HG03432 (cell line): ENCODE measurements around the gene HBEGF.

Source experiments
- ATAC-seq: cut with Tn5 transposase; IDR thresholded peaks from one replicate; pipeline ENCODE4 v1.9.1; 2021; ENCODE audit warnings: mild to moderate bottlenecking, moderate library complexity; ENCODE audit not compliant: unreplicated experiment

HBEGF gene

GRCh38 chr5:140346348-140347221, at the start of gene HBEGF:
TSS of gene HBEGF (minus strand) at chr5:140346603. CDS start at chr5:140346328, 275 bp downstream.
- peak; percentile 78 for ATAC-seq

DNA sequence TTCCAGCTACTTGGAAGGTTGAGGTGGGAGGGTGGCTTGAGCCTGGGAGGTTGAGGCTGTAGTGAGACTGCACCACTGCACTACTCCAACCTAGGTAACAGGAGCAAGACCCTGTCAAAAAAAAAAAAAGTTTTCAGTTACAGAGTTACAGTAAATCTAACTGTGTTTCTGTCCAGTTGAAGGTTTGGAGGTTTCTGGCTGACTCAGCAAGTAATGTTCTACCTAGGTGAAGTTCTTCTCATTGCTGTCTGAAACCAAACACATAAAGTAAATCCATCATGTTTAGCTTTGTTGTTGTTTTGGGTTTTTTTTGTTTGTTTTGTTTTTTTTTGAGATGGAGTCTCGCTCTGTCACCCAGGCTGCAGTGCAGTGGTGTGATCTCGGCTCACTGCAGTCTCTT, 47.3 kb upstream of the HBEGF start:
- ATAC-seq = no peak

DNA sequence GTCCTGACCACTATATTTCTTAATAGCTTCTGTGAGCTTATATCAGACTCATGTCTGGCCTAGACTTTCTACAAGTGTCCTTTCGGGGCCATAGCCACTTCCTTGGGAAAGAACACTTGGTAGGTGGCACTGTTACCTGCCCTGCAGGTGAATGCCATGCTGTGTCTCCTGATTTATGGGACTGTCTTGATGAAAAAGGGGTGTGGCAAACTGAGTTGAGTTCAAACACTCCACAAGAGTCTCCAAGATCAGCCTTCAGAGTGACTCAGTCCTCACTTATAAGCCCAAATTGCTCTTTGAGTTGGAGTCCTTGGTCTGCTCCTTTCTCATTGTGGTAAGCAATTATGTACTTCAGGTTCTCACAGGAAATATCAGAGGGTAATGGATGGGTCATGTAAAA, 45.3 kb upstream of the HBEGF start:
- no peak for ATAC-seq

DNA sequence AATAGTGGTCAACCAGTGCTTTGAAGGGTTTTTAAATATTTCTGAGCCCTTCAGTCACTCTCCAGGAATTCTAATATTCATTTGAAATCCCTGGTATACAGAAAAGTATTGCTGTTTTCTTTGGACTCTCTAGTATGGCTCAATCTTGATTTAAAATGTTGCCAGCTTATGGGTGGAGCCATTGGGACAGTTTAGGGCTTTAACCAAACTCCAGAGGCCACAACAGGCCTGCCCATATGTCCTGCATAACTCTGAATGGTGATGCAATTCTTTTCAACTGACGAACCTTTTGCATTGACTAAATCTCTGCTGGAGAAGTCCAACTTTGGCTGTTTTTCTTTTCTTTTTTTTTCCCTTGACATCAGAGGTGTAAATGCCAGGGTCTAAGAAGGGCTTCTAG, 44.9 kb upstream of the HBEGF start:
- no peak for ATAC-seq

- ATAC-seq = no peak
Observed at GRCh38 chr5:140388052-140388451, 41.6 kb upstream of the HBEGF start.

- ATAC-seq = no peak
Observed at GRCh38 chr5:140383300-140383699, 36.9 kb upstream of the HBEGF start.

GRCh38 chr5:140382866-140383265, 36.5 kb upstream of the HBEGF start:
- ATAC-seq = no peak

DNA sequence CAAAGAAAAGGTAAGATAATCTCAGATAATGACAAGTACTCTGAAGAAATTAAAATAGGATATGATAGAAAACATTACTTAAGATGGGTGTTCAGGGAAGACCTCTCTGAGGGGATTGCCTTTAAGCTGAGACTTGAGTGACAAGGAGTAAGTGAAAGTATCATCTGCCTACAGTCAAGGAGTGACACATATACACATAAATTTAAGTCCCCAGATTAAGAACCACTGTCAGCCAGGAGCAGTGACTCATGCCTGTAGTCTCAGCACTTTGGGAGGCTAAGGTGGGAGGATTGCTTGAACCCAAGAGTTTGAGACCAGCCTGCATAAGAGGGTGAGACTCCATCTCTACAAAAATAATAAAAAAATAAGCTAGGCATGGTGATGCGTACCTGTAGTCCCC, 35.6 kb upstream of the HBEGF start:
- peak; percentile 57 for ATAC-seq

GRCh38 chr5:140381351-140381750, 34.9 kb upstream of the HBEGF start:
- no peak for ATAC-seq

DNA sequence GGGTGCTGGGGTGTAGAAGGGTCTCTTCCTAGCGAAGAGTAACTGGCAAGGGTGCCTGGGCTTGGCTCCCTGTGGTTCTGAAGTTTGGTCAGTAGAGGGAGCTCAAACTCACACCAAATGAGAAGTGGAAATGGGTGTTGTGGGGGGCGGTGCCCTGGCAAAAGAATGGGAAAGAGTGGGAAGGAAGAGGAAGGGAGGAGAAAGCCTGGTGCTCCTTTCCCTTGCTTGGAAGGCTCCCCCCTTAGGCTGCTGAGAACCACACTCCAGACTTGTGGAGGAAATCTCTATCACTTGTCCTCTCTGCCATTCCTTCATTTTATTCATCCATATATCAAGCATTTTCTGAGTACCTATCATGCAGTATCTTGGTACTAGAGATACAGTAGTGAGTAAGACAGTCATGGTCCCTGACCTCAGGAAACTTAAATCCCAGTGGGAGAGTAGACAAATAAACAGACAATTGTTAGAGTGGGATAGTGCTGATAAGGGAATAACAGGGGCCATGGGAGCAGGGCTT, 26.6 kb upstream of the HBEGF start:
- ATAC-seq = no peak

DNA sequence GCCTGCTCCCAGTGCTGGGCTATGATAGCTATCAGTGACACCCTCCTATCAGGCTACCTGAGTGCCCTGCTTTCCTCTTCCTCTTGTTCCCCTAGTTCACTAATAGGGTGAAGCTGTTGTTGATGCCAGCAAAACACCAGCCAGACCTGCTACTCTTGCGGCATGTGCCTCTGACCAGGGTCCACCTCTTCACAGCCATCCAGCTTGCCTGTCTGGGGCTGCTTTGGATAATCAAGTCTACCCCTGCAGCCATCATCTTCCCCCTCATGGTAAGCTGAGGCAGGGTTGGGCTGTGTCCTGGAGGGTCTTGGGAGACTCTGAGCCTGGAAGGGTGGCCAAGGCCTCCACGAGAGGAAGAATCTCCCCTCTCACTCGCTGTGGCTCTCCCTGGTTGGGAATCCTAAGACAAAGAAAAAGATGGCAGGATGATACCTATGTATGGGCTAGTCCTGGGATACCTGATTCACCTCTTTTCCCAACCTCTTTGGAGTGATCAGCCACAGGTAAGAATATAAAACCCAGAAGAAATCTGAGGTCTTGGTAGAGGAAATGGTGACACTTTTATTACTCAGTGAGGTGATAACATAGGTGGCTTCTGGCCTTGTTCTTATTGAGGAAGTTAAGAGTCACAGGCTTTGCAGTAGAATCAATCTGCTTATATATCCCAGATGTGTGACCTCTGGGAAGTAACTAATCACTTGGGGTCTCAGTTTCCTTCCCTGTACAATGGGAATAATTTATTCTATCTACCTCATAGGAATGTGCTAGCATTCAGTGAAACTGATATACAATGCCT, 25.2 kb upstream of the HBEGF start:
- no peak for ATAC-seq

DNA sequence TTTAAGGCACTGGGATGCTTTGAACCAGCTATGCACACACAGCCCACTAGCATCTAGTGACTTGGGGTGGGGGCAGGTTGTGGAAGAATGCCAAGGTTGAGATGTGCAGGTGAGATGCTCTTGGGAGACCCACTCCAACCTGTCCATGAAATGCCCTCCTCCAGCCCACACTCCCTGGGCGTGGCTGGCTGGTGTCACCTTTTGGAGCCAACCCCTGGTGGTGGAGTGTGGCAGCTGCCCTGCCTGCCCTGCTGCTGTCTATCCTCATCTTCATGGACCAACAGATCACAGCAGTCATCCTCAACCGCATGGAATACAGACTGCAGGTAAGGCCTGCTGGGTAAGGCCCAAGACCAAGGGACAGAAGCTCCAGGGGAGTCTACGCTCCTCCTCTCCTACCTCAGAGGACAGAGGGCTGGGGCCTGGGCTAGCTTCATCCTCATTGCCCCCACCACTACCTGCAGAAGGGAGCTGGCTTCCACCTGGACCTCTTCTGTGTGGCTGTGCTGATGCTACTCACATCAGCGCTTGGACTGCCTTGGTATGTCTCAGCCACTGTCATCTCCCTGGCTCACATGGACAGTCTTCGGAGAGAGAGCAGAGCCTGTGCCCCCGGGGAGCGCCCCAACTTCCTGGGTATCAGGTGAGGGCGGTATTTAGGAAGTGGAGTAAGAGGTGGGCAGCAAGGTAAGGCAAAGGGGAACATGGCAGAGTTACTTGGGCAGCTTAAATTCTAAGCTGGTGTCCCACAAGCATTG, 21.0 kb upstream of the HBEGF start:
- no peak for ATAC-seq

GRCh38 chr5:140366589-140367255, 20.3 kb upstream of the HBEGF start:
- ATAC-seq = no peak

- no peak for ATAC-seq
Observed at GRCh38 chr5:140365941-140366340, 19.5 kb upstream of the HBEGF start.

- no peak for ATAC-seq
Observed at GRCh38 chr5:140365282-140365681, 18.9 kb upstream of the HBEGF start.

- no peak for ATAC-seq
Observed at GRCh38 chr5:140364472-140364765, 18.0 kb upstream of the HBEGF start.

GRCh38 chr5:140363631-140364471, 17.4 kb upstream of the HBEGF start:
- ATAC-seq = no peak

DNA sequence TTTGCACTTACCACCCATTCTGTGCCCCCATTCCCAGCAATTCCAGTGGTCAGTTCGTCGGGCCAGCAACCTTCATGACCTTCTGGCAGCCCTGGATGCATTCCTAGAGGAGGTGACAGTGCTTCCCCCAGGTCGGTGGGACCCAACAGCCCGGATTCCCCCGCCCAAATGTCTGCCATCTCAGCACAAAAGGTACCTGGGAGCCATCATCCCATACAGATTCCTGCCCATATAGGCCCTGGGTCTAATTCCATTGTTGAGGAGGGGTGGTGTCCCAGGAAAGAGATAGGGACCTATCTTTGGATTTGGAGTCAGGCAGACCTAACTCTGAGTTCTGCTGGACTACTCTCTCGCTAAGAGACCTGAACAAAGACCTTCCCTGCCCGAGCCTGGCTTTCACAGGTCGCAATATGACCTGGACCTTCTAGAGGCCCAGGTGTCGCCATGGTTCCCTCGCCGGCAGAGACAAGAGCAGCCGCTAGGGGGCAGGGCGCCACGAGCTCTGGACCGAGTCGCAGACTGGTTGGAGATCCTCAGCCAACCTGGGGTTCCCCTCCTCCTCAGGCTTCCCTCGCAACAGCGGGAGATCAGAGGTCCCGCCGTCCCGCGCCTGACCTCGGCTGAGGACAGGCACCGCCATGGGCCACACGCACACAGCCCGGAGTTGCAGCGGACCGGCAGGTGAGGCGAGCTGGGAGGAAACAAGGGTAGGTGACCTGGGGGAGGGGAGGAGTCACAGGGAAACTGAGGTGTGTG, 16.6 kb upstream of the HBEGF start:
- ATAC-seq = peak; percentile 95

- ATAC-seq = no peak
Observed at GRCh38 chr5:140362311-140362710, 15.9 kb upstream of the HBEGF start.
